IPS-15b (cell line): ENCODE results near the gene CABLES1.
A peak's percentile ranks its signal among the peaks of the same experiment; 100 is the strongest.
"Not testable (repeated sequence)": the region's sequence is repeated elsewhere in the genome, so short reads cannot be mapped to it uniquely, and the experiment has no call there.

Experiments
- H3K27me3 ChIP-seq: one replicate; pipeline ENCODE4 v1.6.1; 2013; ENCODE audit warnings: low read length; ENCODE audit not compliant: control insufficient read depth, insufficient read depth
- H3K36me3 ChIP-seq: one replicate; pipeline ENCODE4 v1.6.1; 2013; ENCODE audit warnings: low read length; ENCODE audit not compliant: control insufficient read depth, insufficient read depth
- H3K4me1 ChIP-seq: one replicate; pipeline ENCODE4 v1.6.1; 2013; ENCODE audit warnings: mild to moderate bottlenecking, low read length; ENCODE audit not compliant: control insufficient read depth, insufficient read depth
- H3K4me3 ChIP-seq: one replicate; pipeline ENCODE4 v1.5.1; 2013; ENCODE audit warnings: low read depth, low read length
- H3K9ac ChIP-seq: one replicate; pipeline ENCODE4 v1.6.1; 2013; ENCODE audit warnings: low read depth, mild to moderate bottlenecking, low read length
- H3K9me3 ChIP-seq: one replicate; pipeline ENCODE4 v1.6.1; 2013; ENCODE audit warnings: mild to moderate bottlenecking, low read length; ENCODE audit not compliant: control insufficient read depth, insufficient read depth

The CABLES1 gene

DNA sequence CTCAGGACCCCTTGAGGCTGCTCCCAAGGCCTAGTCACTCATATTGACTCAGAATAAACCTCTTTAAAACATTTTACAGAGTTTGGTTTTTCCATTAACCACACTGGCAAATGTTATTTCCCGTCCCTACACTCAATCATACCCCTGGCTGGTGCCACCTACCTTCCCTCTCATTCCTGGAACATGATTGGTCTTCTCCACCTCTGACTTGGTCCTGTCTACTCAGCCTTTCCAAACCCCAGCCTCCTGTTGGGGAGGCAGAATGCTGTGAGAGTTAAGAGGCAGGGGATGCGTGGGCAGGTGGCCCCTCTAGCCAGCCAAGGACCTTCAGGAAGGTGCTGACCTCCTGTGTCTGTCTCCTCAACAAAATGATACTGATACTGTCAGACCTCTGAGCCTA is 149.3 kb downstream of the CABLES1 start:
- Histone ChIP-seq H3K9me3 (no peaks in the 10 kb centered on the region), H3K36me3 (no peaks in the 10 kb centered on the region), H3K27me3 (no peaks in the 10 kb centered on the region), H3K9ac (peak overlapping the region; percentile 66), H3K4me1 (peaks cover 19% of the 10 kb centered on the region), H3K4me3 (no peak overlapping the region)

DNA sequence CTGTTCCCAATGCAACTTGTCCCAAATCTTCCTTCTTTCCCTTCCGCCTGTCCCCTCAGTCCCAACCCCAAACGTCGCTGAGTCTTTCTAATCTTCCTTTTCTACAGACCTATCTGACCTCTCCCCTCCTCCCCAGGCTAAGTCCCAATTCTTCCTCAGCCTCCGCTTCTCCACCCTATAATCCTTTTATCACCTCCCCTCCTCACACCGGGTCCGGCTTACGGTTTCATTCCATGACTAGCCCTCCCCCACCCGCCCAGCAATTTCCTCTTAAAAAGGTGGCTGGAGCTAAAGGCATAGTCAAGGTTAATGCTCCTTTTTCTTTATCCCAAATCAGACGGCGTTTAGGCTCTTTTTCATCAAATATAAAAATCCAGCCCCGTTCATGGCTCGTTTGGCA is 150.3 kb downstream of the CABLES1 start:
- not testable (repeated sequence) for H3K9me3 ChIP-seq, H3K36me3 ChIP-seq, H3K4me3 ChIP-seq, H3K27me3 ChIP-seq, H3K9ac ChIP-seq
- H3K4me1 ChIP-seq = peaks cover 19% of the 10 kb centered on the region

DNA sequence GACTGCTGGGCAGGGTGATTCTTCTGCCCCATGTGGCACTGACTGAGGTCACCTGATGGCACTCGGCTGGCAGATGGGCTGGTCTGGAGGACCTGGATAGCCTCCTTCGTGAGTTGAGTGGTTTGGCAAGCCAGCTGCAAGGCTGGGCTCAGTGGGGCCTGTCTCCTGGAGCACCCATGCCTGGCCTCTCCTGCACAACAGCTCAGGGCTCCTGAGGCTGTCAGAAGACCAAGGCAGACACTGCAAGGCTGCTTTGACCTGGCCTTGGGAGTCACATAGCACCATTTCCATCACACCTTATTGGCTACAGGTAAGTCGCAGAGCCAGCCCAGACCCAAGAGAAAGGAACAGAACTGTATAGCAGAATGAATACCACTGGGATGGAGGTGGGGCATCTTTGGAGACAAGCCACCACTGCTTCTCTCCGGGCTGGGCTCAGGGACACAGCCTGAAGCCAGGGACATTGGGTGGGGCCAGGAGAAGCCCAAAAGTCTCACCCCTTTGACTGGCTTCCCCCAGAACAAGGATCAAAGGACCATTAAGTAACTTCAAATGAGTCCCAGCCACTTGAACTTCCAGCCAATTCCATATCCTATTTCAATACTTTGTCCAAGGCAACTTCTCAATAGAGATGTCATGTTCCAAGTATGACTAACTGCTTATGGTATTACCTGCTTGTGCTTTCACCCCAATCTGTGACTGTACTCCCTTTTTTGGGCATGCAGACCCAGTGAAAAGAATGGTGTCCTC is 156.3 kb downstream of the CABLES1 start:
- Histone ChIP-seq H3K4me3 (no peak overlapping the region), H3K9me3 (no peaks in the 10 kb centered on the region), H3K36me3 (no peaks in the 10 kb centered on the region), H3K4me1 (no peaks in the 10 kb centered on the region), H3K9ac (no peak overlapping the region), H3K27me3 (no peaks in the 10 kb centered on the region)

DNA sequence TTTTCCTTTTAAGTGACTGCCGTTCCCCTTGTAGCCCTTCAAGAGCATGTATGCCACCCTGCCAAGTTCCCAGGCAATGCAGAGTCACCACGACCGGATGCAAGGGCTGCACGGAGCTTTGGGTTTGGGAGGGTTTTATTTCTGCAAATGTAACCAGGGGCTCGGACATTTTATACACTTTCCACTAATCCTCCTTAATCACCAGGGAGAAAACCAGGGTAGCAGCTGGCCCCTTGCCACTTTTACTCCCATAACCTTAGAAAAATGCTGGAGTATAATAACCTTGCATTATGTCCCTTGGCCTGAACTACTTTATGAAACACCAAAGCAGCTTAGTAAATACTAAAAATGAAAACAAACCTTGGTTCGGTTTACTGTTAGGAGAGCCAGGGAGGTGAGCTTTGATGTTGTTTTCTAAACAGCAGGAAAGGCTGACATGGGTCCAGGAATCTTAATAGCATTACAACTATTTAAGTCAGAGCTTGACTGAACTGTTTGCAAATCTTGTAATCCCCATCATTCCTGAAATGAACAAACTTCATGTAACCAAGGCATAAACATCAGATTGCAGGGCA is 165.0 kb downstream of the CABLES1 start:
- Histone ChIP-seq H3K9me3 (no peaks in the 10 kb centered on the region), H3K4me3 (no peak overlapping the region), H3K4me1 (no peaks in the 10 kb centered on the region), H3K9ac (no peak overlapping the region), H3K27me3 (no peaks in the 10 kb centered on the region), H3K36me3 (peaks cover 3% of the 10 kb centered on the region)

DNA sequence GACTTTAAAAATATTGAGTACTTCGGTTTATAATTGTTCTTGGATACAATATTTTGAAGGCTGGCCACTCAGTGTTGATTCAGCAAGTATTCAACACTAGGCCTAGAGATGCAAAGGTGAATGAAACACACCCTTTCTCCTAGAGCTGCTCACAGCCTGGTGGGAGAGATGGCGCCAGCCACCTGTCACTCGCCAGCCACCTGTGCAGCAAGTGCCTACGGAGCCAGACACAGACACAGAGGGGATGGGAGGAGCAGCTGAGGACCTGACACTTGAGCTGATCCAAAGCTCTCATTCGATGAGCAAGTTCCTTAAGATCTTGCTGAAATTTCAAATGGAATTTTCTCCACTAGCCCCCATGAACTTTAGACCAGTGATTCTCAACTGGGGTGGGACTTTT is 166.7 kb downstream of the CABLES1 start:
- H3K4me3 ChIP-seq = no peak overlapping the region
- H3K36me3 ChIP-seq = peaks cover 3% of the 10 kb centered on the region
- H3K4me1 ChIP-seq = no peaks in the 10 kb centered on the region
- no peak overlapping the region for H3K9ac ChIP-seq
- no peaks in the 10 kb centered on the region for H3K27me3 ChIP-seq
- no peaks in the 10 kb centered on the region for H3K9me3 ChIP-seq

DNA sequence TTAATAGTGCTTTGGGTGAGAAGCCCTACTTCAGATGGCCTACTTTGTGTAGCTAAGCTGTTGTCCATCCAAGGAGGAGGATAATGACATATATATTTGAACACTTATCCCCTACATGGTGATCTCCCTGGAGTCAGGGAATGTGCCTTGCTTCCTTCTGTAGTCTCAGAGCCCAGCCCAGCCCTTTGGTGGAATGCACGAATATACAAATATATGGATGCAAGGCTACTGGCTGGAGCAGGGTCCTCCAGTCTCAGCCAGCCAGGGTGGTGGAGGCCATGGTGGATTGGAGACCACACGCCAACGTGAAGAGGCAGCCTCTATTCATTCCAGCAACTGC is 167.2 kb downstream of the CABLES1 start:
- H3K27me3 ChIP-seq = no peaks in the 10 kb centered on the region
- H3K4me3 ChIP-seq = no peak overlapping the region
- H3K9me3 ChIP-seq = no peaks in the 10 kb centered on the region
- peaks cover 2% of the 10 kb centered on the region for H3K36me3 ChIP-seq
- no peaks in the 10 kb centered on the region for H3K4me1 ChIP-seq
- H3K9ac ChIP-seq = no peak overlapping the region

DNA sequence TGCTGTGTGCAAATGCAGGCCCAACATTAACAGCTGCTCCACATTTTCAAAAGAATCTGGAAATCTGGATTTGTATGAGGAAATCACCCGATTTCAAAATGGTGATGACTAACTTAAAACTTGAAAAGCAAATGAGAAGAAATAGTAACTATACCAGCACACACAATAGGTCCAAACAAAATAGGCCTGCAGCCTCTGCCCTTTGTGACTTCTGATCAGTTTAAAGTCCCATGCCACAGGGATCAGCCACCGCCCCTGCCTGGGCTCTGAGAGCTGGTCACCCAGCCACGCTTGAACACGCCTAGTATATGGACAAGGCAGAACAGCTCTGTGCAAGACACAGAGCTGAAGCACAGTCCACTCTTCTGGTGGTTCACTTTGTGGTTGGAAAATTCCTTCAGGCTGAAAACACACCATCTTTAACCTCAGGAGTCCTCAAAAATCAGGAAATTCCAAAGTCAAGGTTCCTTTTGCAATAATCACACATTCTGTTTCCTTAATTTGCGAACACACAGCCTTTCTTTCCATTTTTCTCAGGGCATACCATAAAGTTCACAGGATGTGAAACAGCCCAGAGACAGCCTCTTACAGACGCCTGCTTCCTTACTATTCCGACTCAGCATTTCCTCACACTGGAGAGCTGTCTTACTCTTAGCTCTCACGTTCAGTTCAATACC is 167.7 kb downstream of the CABLES1 start:
- H3K9me3 ChIP-seq = no peaks in the 10 kb centered on the region
- no peak overlapping the region for H3K9ac ChIP-seq
- H3K4me1 ChIP-seq = no peaks in the 10 kb centered on the region
- no peaks in the 10 kb centered on the region for H3K36me3 ChIP-seq
- H3K27me3 ChIP-seq = no peaks in the 10 kb centered on the region
- no peak overlapping the region for H3K4me3 ChIP-seq

DNA sequence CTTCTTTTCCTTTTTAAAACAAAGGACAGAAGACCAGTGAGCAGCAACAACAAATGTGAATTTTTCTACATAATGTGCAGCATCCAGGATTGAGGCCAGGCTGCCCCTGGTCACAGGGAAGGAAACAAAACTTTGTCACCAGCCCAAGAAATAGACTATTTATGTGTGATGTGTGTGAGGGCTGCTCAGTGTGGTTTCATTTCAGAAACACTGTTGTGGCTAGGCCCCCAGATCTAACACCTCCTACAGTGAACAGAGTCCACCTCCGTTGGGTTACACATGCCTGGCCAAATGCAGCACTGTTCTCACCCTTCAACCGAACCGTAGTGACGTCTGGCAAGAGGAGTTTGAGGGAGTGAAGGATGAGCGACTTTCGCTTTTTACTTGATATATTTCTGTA is 171.5 kb downstream of the CABLES1 start:
- H3K27me3 ChIP-seq = no peaks in the 10 kb centered on the region
- no peak overlapping the region for H3K4me3 ChIP-seq
- no peaks in the 10 kb centered on the region for H3K36me3 ChIP-seq
- no peaks in the 10 kb centered on the region for H3K4me1 ChIP-seq
- no peak overlapping the region for H3K9ac ChIP-seq
- no peaks in the 10 kb centered on the region for H3K9me3 ChIP-seq

DNA sequence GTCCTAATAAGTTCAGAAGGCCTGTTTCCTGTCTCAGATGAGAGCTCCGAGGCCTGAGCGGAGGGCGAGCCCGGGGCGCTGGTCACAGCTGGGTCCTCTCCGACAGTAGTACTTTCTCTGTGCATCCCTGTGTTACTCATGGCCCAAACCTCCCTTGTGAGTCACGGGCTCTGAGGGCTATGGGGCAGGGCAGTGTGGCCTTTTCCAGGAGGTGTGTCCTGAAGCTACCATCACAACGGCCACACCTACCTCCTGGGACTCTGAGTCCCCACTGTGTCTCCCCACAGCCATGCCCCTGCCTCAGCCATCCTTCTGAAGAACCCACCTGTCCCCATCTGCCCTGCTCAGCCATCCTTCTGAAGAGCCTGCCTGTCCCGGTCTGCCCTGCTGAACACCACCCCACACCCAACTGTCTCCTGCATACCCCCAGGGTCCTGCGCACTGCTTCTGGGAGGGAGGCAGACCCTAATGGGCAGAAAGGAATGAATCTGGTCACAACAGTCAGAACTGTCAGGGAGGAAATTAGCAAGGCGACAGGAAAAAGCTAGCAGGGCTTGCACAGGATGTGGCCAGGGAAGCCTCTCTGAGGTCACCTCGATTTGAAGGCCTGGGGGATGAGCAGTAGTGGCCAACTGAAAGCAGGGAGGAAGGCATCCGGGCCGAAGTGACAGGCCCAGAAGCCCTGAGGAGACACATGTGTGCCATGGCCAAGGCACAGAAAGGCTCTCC is 172.4 kb downstream of the CABLES1 start:
- no peak overlapping the region for H3K9ac ChIP-seq
- H3K27me3 ChIP-seq = no peaks in the 10 kb centered on the region
- H3K4me3 ChIP-seq = no peak overlapping the region
- no peaks in the 10 kb centered on the region for H3K9me3 ChIP-seq
- H3K4me1 ChIP-seq = no peaks in the 10 kb centered on the region
- no peaks in the 10 kb centered on the region for H3K36me3 ChIP-seq
